Measurements from ENCODE around the gene MYBPH.

- no peak for TF ChIP-seq CTCF (IDR thresholded peaks at IDR 0.05)
- TF ChIP-seq EZH2 (IDR thresholded peaks at IDR 0.05; ENCODE audit: borderline replicate concordance, insufficient read depth, low read depth, low read length, poor library complexity, severe bottlenecking), result no peak
Observed at GRCh38 chr1:203137324-203137723, 38.3 kb downstream of the MYBPH start.

Data from B cell (primary cell).